SK-N-SH treated with all-trans-retinoic acid at 6 μM for 48 hours (cell line): ENCODE results near the gene PLCL2.

Experiments
- CREB5 ChIP-seq: fragments of 250-450 bp; sonication (Bioruptor Pico); IDR thresholded peaks from 2 replicates; pipeline ENCODE4 v1.5.1; 2020; ENCODE audit warnings: low read depth, mild to moderate bottlenecking, moderate library complexity
- CSDC2 ChIP-seq: fragments of 250-450 bp; sonication (Bioruptor Pico); IDR thresholded peaks from 2 replicates; pipeline ENCODE4 v1.5.0; 2020; ENCODE audit warnings: mild to moderate bottlenecking, moderate library complexity
- ESRRG ChIP-seq: fragments of 250-450 bp; sonication (Bioruptor Pico); IDR thresholded peaks from 2 replicates; pipeline ENCODE4 v1.6.1; 2021; ENCODE audit warnings: mild to moderate bottlenecking
- PATZ1 ChIP-seq: fragments of 250-450 bp; sonication (Bioruptor Pico); IDR thresholded peaks from 2 replicates; pipeline ENCODE4 v1.8.0; 2020; ENCODE audit warnings: mild to moderate bottlenecking, moderate library complexity, borderline replicate concordance
- RARB ChIP-seq: fragments of 250-450 bp; sonication (Bioruptor Pico); IDR thresholded peaks from 2 replicates; pipeline ENCODE4 v1.8.0; 2021; ENCODE audit warnings: mild to moderate bottlenecking, moderate library complexity
- TCF4 ChIP-seq: fragments of 250-450 bp; sonication (Bioruptor Pico); IDR thresholded peaks from 2 replicates; pipeline ENCODE4 v1.8.0; 2021; ENCODE audit warnings: mild to moderate bottlenecking, moderate library complexity, borderline replicate concordance
- TOX ChIP-seq: fragments of 250-450 bp; sonication (Bioruptor Pico); IDR thresholded peaks from 2 replicates; pipeline ENCODE4 v1.8.0; 2021; ENCODE audit warnings: mild to moderate bottlenecking, moderate library complexity, borderline replicate concordance
- TSHZ2 ChIP-seq: fragments of 250-450 bp; sonication (Bioruptor Pico); IDR thresholded peaks from 2 replicates; pipeline ENCODE4 v1.5.0; 2020; ENCODE audit warnings: mild to moderate bottlenecking, moderate library complexity
- ZC3H10 ChIP-seq: fragments of 250-450 bp; sonication (Bioruptor Pico); IDR thresholded peaks from 2 replicates; pipeline ENCODE4 v1.5.1; 2021; ENCODE audit warnings: mild to moderate bottlenecking, moderate library complexity
- ZFP3 ChIP-seq: fragments of 250-450 bp; sonication (Bioruptor Pico); IDR thresholded peaks from 2 replicates; pipeline ENCODE4 v1.5.0; 2020; ENCODE audit warnings: mild to moderate bottlenecking, moderate library complexity
- ZFP30 ChIP-seq: fragments of 450-650 bp; formaldehyde crosslinking; IDR thresholded peaks from 2 replicates; pipeline ENCODE4 v1.5.0; 2022; ENCODE audit warnings: mild to moderate bottlenecking, moderate library complexity

GRCh38 chr3:16917980-16918682 lies 33.4 kb downstream of the PLCL2 start:
- TF ChIP-seq CREB5 (CRISPR knock-in tag) (no peak), CSDC2 (CRISPR knock-in tag) (no peak), PATZ1 (CRISPR knock-in tag) (no peak), TSHZ2 (no peak), ZFP3 (CRISPR knock-in tag) (no peak), TCF4 (CRISPR knock-in tag) (no peak), TOX (CRISPR knock-in tag) (no peak), RARB (CRISPR knock-in tag) (no peak), ESRRG (CRISPR knock-in tag) (no peak), ZFP30 (CRISPR knock-in tag) (no peak), ZC3H10 (CRISPR knock-in tag) (no peak)
